K562 (cell line): ENCODE measurements around the gene SRRM4. TPM values are rescaled to one million over a fixed set of nuclear protein-coding genes. Genes with fewer than 3 reads are reported as not detected.

Experiments used
- ATAC-seq: fragments of 200-7000 bp; cut with Tn5 transposase; 3 replicates; pipeline ENCODE4 v1.9.1; 2020; ENCODE audit warnings: moderate library complexity
- BruUV-seq: library from RNA; stranded (reverse); fragments of 400-500 nt; replicated peaks from 2 replicates; lab custom pipeline; 2021; lab: Mats Ljungman, UMichigan
- CTCF ChIA-PET: fragments of 300-600 bp; formaldehyde crosslinking; extraction: SDS; loops from one replicate; lab custom pipeline; 2021; ENCODE audit warnings: low intra/inter-chr PET ratio; lab: Yijun Ruan, JAX
- POLR2A ChIA-PET: fragments of 300-600, 350-650 bp; sonication (Branson Sonifier 250); formaldehyde crosslinking; extraction: SDS; loops from one replicate; lab custom pipeline; 2021; ENCODE audit warnings: antibody characterized with exemption, inconsistent platforms; lab: Yijun Ruan, JAX
- DNase-seq, 4 experiments: peaks; one replicate each; pipeline versions ENCODE4 v3.0.0 to v3.0.0-alpha.2; 2011 to 2018; ENCODE audit warnings: low spot score in 3 of 4, mixed read lengths in 3 of 4; ENCODE audit errors: extremely low read depth in 1 of 4
- FAIRE-seq: peaks from 2 replicates; lab custom pipeline; 2011; peaks lifted over from hg19 to GRCh38; lab: Jason Lieb, UNC
- H2AFZ ChIP-seq: 2 replicates; pipeline ENCODE4 v1.6.0; 2011; ENCODE audit warnings: low read depth, low read length, control low read depth, inconsistent platforms
- H3K27ac ChIP-seq: fragments of 200-600 bp; 3 replicates; pipeline ENCODE4 v1.8.0; 2011; ENCODE audit warnings: low read depth, mild to moderate bottlenecking, control low read depth, inconsistent platforms, low read length, moderate library complexity, mixed read lengths; ENCODE audit errors: extremely low read depth
- H3K27me3 ChIP-seq, 2 experiments: fragments of 300-600 bp in 1 of 2; 2 replicates in 1 of 2; 3 replicates in 1 of 2; pipeline versions ENCODE4 v1.6.0 to v1.8.0; 2011; ENCODE audit warnings: inconsistent platforms in 2 of 2, low read length in 2 of 2, mild to moderate bottlenecking in 1 of 2, mixed read lengths in 1 of 2, moderate library complexity in 1 of 2; ENCODE audit not compliant: control insufficient read depth in 2 of 2, insufficient read depth in 2 of 2
- H3K36me3 ChIP-seq: fragments of 300-600 bp; 3 replicates; pipeline ENCODE4 v1.8.0; 2011; ENCODE audit warnings: mild to moderate bottlenecking, low read length, inconsistent platforms; ENCODE audit not compliant: control insufficient read depth, insufficient read depth
- H3K4me1 ChIP-seq, 2 experiments: fragments of 200-600 bp in 1 of 2; replicated peaks in 1 of 2; 2 replicates in 1 of 2; 3 replicates in 1 of 2; pipeline versions ENCODE4 v1.5.1 to v1.8.0; 2011; ENCODE audit warnings: inconsistent platforms in 2 of 2, low read length in 2 of 2, mild to moderate bottlenecking in 1 of 2, mixed read lengths in 1 of 2, moderate library complexity in 1 of 2; ENCODE audit not compliant: control insufficient read depth in 2 of 2, insufficient read depth in 2 of 2
- H3K4me2 ChIP-seq: 2 replicates; pipeline ENCODE4 v1.6.1; 2011; ENCODE audit warnings: low read length, control low read depth, inconsistent platforms, mixed read lengths; ENCODE audit not compliant: insufficient read depth
- H3K4me3 ChIP-seq: fragments of 200-600 bp; sonication (generic), shearing (Covaris generic); 2 replicates; pipeline ENCODE4 v1.5.1; 2016; ENCODE audit warnings: control low read depth, inconsistent platforms
- H3K79me2 ChIP-seq: fragments of 200-600 bp; 3 replicates; pipeline ENCODE4 v1.8.0; 2011; ENCODE audit warnings: low read length, inconsistent platforms; ENCODE audit not compliant: control insufficient read depth, insufficient read depth
- H3K9ac ChIP-seq, 2 experiments: 2 replicates each; pipeline versions ENCODE4 v1.6.0 to v1.6.1; 2011; ENCODE audit warnings: low read depth in 2 of 2, low read length in 2 of 2, control low read depth in 1 of 2, inconsistent platforms in 1 of 2, mild to moderate bottlenecking in 1 of 2, mixed read lengths in 1 of 2; ENCODE audit not compliant: insufficient read depth in 1 of 2
- H3K9me1 ChIP-seq: one replicate; pipeline ENCODE4 v1.6.0; 2011; ENCODE audit warnings: inconsistent platforms, mild to moderate bottlenecking, low read length, moderate library complexity; ENCODE audit not compliant: control insufficient read depth, insufficient read depth
- H3K9me3 ChIP-seq: replicated peaks from 2 replicates; pipeline ENCODE4 v1.5.1; 2011; ENCODE audit warnings: low read depth, low read length, inconsistent platforms; ENCODE audit not compliant: control insufficient read depth, insufficient read depth
- H4K20me1 ChIP-seq: replicated peaks from 2 replicates; pipeline ENCODE4 v1.6.1; 2011; ENCODE audit warnings: low read length, inconsistent platforms, mixed read lengths; ENCODE audit not compliant: control insufficient read depth, insufficient read depth
- CHCHD3 ChIP-seq: fragments of 250-450 bp; sonication (Bioruptor Pico); IDR thresholded peaks from 2 replicates; pipeline ENCODE4 v2.1.2; 2022; ENCODE audit warnings: mild to moderate bottlenecking
- CHD1 ChIP-seq: fragments of 200-600 bp; sonication (generic); IDR thresholded peaks from one replicate; pipeline ENCODE4 v1.6.1; 2012; ENCODE audit warnings: mild to moderate bottlenecking, moderate library complexity, low read length, inconsistent platforms
- DNMT1 ChIP-seq: fragments of 450-650 bp; IDR thresholded peaks from 2 replicates; pipeline ENCODE4 v1.6.1; 2016; ENCODE audit warnings: antibody characterized with exemption, mild to moderate bottlenecking
- FOXA3 ChIP-seq, 2 experiments: fragments of 450-650 bp in 1 of 2; sonication (generic) in 1 of 2; formaldehyde crosslinking; IDR thresholded peaks in 1 of 2; conservative IDR thresholded peaks in 1 of 2; 2 replicates each; pipeline versions ENCODE4 v1.4.0 to v1.8.0; 2020 to 2022; ENCODE audit warnings: mild to moderate bottlenecking in 2 of 2, missing genetic modification reagents in 1 of 2
- HNRNPLL ChIP-seq: fragments of 200-400 bp; formaldehyde crosslinking; IDR thresholded peaks from 2 replicates; pipeline ENCODE4 v1.6.1; 2017; ENCODE audit warnings: low read length, low read depth, mild to moderate bottlenecking; ENCODE audit not compliant: poor library complexity, severe bottlenecking
- HSF4 ChIP-seq: fragments of 250-450 bp; sonication (Bioruptor Pico); IDR thresholded peaks from 2 replicates; pipeline ENCODE4 v2.1.2; 2022; ENCODE audit warnings: mild to moderate bottlenecking, moderate library complexity, borderline replicate concordance
- MBD1 ChIP-seq: fragments of 250-450 bp; sonication (Bioruptor Pico); IDR thresholded peaks from 2 replicates; pipeline ENCODE4 v1.8.0; 2022; ENCODE audit warnings: inconsistent platforms
- POLR2A ChIP-seq: fragments of 450-650 bp; conservative IDR thresholded peaks from 2 replicates; pipeline ENCODE4 v1.6.1; 2016
- PREB ChIP-seq: sonication (generic); formaldehyde crosslinking; IDR thresholded peaks from 2 replicates; pipeline ENCODE4 v1.8.1; 2023; ENCODE audit warnings: mild to moderate bottlenecking, missing genetic modification reagents
- PTTG1 ChIP-seq: fragments of 450-650 bp; IDR thresholded peaks from 2 replicates; pipeline ENCODE4 v1.6.1; 2016; ENCODE audit warnings: low read depth, mild to moderate bottlenecking, missing genetic modification characterization, missing compliant biosample characterization
- SMAD4 ChIP-seq: fragments of 250-450 bp; sonication (Bioruptor Pico); conservative IDR thresholded peaks from 2 replicates; pipeline ENCODE4 v1.8.0; 2021; ENCODE audit warnings: inconsistent platforms, mild to moderate bottlenecking, moderate library complexity
- TAF1 ChIP-seq: IDR thresholded peaks from 2 replicates; pipeline ENCODE4 v1.6.1; 2011; ENCODE audit warnings: mild to moderate bottlenecking, low read length, moderate library complexity; ENCODE audit not compliant: insufficient read depth, control insufficient read depth, severe bottlenecking; ENCODE audit errors: extremely low read depth
- WHSC1 ChIP-seq: IDR thresholded peaks from one replicate; pipeline ENCODE4 v1.6.1; 2012; ENCODE audit warnings: low read length, control low read depth, inconsistent platforms
- ZBTB49 ChIP-seq: sonication (generic); formaldehyde crosslinking; IDR thresholded peaks from 2 replicates; pipeline ENCODE4 v1.8.0; 2022; ENCODE audit warnings: missing genetic modification reagents, mild to moderate bottlenecking, borderline replicate concordance
- ZKSCAN3 ChIP-seq: fragments of 250-450 bp; sonication (Bioruptor Pico); IDR thresholded peaks from 2 replicates; pipeline ENCODE4 v1.4.0; 2020
- ZNF431 ChIP-seq: sonication (generic); formaldehyde crosslinking; IDR thresholded peaks from 2 replicates; pipeline ENCODE4 v1.8.0; 2022; ENCODE audit warnings: mild to moderate bottlenecking, missing genetic modification reagents
- ZNF77 ChIP-seq: fragments of 250-450 bp; sonication (Bioruptor Pico); IDR thresholded peaks from 2 replicates; pipeline ENCODE4 v1.5.0; 2020
- WGBS: fragments of 100-300 bp; shearing (Covaris generic); methylation state at CpG from one replicate; pipeline ENCODE4 v1.1.6; 2016; ENCODE audit warnings: low coverage, mixed read lengths; ENCODE audit not compliant: insufficient coverage; ENCODE audit errors: missing lambda C conversion rate; 5-methylcytosine and 5-hydroxymethylcytosine counted together
- in situ Hi-C: fragments of 300-500 bp; cut with MboI; formaldehyde crosslinking; loops from 4 replicates; pipeline ENCODE4 v1.15.0; 2018; ENCODE audit warnings: inconsistent platforms, mixed read lengths
- intact Hi-C: fragments of 100-400 bp; cut with micrococcal nuclease; formaldehyde crosslinking; loops from 2 replicates; pipeline ENCODE4 v1.14.2; 2022
- polyA plus RNA-seq, 8 experiments: library from polyadenylated mRNA; depleted of rRNA in 4 of 8; stranded (reverse) in 5 of 8; unstranded in 3 of 8; fragments of >200 nt; fragmentation: Nextera tagmentation in 2 of 8; fragmentation: Illumina TruSeq in 1 of 8; extraction: Ambion mirVana in 2 of 8; extraction: Trizol in 1 of 8; gene quantifications; 2 replicates each; pipeline versions ENCODE4 v1.2.1 to v1.2.3, GENCODE V29; 2011 to 2014; ENCODE audit warnings: inconsistent platforms in 1 of 8, missing spikeins in 1 of 8
- total RNA-seq, 7 experiments: library from RNA; depleted of rRNA in 6 of 7; stranded (reverse); fragments of >200 nt in 6 of 7; fragmentation: Illumina TruSeq in 2 of 7; extraction: Trizol in 2 of 7; gene quantifications; 2 replicates each; pipeline versions ENCODE4 v1.2.1 to v1.2.3, GENCODE V29; 2011 to 2021; ENCODE audit warnings: low replicate concordance in 1 of 7

The SRRM4 gene
- total and polyA plus RNA-seq, 9 of the 15 experiments (the other 6 are each of a cell fraction or from before 2014, with no cell fraction given), result not detected

GRCh38 chr12:119082496-119082895 lies 101.2 kb downstream of the SRRM4 start:
- no peak for TF ChIP-seq TAF1
- TF ChIP-seq POLR2A, result no peak
- no peak for TF ChIP-seq ZNF77 (CRISPR knock-in tag)
- no peak for TF ChIP-seq HSF4 (CRISPR knock-in tag)
- TF ChIP-seq SMAD4, result no peak
- no peak for TF ChIP-seq ZKSCAN3 (CRISPR knock-in tag)
- no peak for TF ChIP-seq ZNF431 (CRISPR knock-in tag)
- no peak for TF ChIP-seq DNMT1
- no peak for TF ChIP-seq PREB (CRISPR knock-in tag)
- TF ChIP-seq ZBTB49 (CRISPR knock-in tag), result no peak
- TF ChIP-seq WHSC1, result no peak
- no peak for TF ChIP-seq HNRNPLL
- TF ChIP-seq FOXA3 (CRISPR knock-in tag; conservative IDR thresholded peaks at IDR 0.05 in 1 of 2, IDR thresholded peaks at IDR 0.05 in 1 of 2), result no peak
- no peak for TF ChIP-seq CHD1
- no peak for TF ChIP-seq CHCHD3
- TF ChIP-seq MBD1 (CRISPR knock-in tag), result no peak
- no peak for TF ChIP-seq PTTG1 (tag)
- H3K27me3 ChIP-seq, result no peaks in the 10 kb centered on the region
- H3K4me3 ChIP-seq, result no peak overlapping the region
- H3K27ac ChIP-seq, result no peak overlapping the region
- in situ Hi-C loops, result no loop called here
- CTCF ChIA-PET, result no interaction called here
- H3K4me1 ChIP-seq, result no peaks in the 10 kb centered on the region
- no peak overlapping the region; a peak in 1 of 4 replicates for H3K9ac ChIP-seq
- no peaks in the 10 kb centered on the region for H3K36me3 ChIP-seq
- no TSS peak for BruUV-seq
- H3K9me1 ChIP-seq, result no peaks in the 10 kb centered on the region
- POLR2A ChIA-PET, result interaction anchor here (0.5 kb wide), 1 partner anchor 42 kb away, joined by 3 read pairs; no protein-coding TSS in a partner anchor
- WGBS, result 0% methylated on average over 4 of the region's 4 CpGs
- H3K4me2 ChIP-seq, result no peak overlapping the region
- no peaks in the 10 kb centered on the region for H3K9me3 ChIP-seq
- no peak for FAIRE-seq
- no peak for ATAC-seq
- intact Hi-C loops, result no loop called here
- H2AFZ ChIP-seq, result no peak overlapping the region
- DNase-seq, result no peak
- no peaks in the 10 kb centered on the region; the same call in 1 of the 2 replicates for H4K20me1 ChIP-seq
- no peaks in the 10 kb centered on the region for H3K79me2 ChIP-seq
